ENCODE data around the gene ELANE. TPM values are rescaled to one million over a fixed set of nuclear protein-coding genes. Genes with fewer than 3 reads are reported as not detected.

Gene ELANE
- total RNA-seq, 3 donors from 2014 or later (not counting 1 experiment from before 2014, with no cell fraction given), result 1.7 to 1.8 TPM; not detected in 1

DNA sequence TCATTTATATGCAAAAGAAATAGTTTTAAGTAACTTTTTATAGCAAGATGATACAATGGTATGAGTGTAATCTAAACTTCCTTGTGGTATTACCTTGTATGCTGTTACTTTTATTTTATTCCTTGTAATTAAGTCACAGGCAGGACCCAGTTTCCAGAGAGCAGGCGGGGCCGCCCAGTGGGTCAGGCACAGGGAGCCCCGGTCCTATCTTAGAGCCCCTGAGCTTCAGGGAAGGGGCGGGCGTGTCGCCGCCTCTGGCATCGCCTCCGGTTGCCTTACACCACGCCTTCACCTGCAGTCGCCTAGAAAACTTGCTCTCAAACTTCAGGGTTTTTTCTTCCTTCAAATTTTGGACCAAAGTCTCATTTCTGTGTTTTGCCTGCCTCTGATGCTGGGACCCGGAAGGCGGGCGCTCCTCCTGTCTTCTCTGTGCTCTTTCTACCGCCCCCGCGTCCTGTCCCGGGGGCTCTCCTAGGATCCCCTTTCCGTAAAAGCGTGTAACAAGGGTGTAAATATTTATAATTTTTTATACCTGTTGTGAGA is 40.5 kb upstream of the ELANE start:
- Mint-ChIP-seq H3K9me3 (peaks cover 0 to 3% of the 10 kb centered on the region in 2 donors), H3K36me3 (peaks cover 8% of the 10 kb centered on the region), H3K4me3 (peak overlapping the region; percentile 1), H3K27me3 (ENCODE audit: low read depth in 2 of 2) (no peaks in the 10 kb centered on the region), H3K4me1 (peaks cover 6 to 14% of the 10 kb centered on the region in 2 donors), H3K27ac (peak overlapping the region in 1 of 2 donors; percentile 64)
- H3K36me3 ChIP-seq (ENCODE audit: control insufficient read depth, insufficient read depth, low read length), result peaks cover 52% of the 10 kb centered on the region
- intact Hi-C loops (cut with micrococcal nuclease), result no loop called here
- H3K4me3 ChIP-seq (ENCODE audit: low read length), result no peak overlapping the region
- no peaks in the 10 kb centered on the region for H3K4me1 ChIP-seq (ENCODE audit: control insufficient read depth, insufficient read depth, low read length)
- TF ChIP-seq, protein P1, sequence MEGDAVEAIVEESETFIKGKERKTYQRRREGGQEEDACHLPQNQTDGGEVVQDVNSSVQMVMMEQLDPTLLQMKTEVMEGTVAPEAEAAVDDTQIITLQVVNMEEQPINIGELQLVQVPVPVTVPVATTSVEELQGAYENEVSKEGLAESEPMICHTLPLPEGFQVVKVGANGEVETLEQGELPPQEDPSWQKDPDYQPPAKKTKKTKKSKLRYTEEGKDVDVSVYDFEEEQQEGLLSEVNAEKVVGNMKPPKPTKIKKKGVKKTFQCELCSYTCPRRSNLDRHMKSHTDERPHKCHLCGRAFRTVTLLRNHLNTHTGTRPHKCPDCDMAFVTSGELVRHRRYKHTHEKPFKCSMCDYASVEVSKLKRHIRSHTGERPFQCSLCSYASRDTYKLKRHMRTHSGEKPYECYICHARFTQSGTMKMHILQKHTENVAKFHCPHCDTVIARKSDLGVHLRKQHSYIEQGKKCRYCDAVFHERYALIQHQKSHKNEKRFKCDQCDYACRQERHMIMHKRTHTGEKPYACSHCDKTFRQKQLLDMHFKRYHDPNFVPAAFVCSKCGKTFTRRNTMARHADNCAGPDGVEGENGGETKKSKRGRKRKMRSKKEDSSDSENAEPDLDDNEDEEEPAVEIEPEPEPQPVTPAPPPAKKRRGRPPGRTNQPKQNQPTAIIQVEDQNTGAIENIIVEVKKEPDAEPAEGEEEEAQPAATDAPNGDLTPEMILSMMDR (IDR thresholded peaks at IDR 0.05), result no peak
- H3K27me3 ChIP-seq (ENCODE audit: control insufficient read depth, insufficient read depth, low read length), result no peaks in the 10 kb centered on the region
- DNase-seq (no peak), ATAC-seq (no peak)
- no peaks in the 10 kb centered on the region for H3K9me3 ChIP-seq (ENCODE audit: control insufficient read depth, insufficient read depth, low read length)
- H3K27ac ChIP-seq (ENCODE audit: low read length), result no peak overlapping the region
- WGBS (ENCODE audit: insufficient coverage), result 95% methylated on average over 19 of the region's 20 CpGs

DNA sequence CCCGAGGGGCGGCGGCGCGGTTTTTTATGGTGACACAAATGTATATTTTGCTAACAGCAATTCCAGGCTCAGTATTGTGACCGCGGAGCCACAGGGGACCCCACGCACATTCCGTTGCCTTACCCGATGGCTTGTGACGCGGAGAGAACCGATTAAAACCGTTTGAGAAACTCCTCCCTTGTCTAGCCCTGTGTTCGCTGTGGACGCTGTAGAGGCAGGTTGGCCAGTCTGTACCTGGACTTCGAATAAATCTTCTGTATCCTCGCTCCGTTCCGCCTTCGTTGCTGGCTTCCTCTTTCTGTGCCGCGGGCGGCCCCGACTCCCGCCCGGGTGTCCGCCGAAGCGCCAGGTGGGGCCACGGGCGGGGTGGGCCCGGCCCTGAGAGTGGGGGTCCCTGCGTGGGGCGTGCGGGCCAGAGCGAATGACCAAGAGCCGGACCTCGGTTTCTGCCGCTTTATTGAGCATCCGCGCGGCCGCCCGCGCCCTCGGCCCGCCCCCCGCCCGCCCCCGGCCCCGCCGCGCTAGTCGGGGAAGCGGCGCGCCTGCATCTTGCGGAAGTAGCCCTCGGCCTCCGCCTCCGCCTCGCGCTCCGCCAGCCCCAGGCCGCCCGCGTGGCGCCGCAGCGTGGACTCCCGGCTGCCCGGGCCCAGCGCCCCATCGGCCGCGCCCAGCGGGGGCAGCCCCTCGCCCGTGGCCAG is 39.9 kb upstream of the ELANE start:
- no peak overlapping the region for H3K4me3 ChIP-seq (ENCODE audit: low read length)
- no peak overlapping the region for H3K27ac ChIP-seq (ENCODE audit: low read length)
- H3K9me3 ChIP-seq (ENCODE audit: control insufficient read depth, insufficient read depth, low read length), result no peaks in the 10 kb centered on the region
- TF ChIP-seq, protein P1 (IDR thresholded peaks at IDR 0.05), result no peak
- H3K27ac Mint-ChIP-seq, result peak overlapping the region in 1 of 2 donors; percentile 64
- peak overlapping the region; percentile 1 for H3K4me3 Mint-ChIP-seq
- ATAC-seq, result peak in 1 of 3 donors; percentile 3
- peaks cover 0 to 4% of the 10 kb centered on the region in 2 donors for H3K9me3 Mint-ChIP-seq
- peaks cover 7% of the 10 kb centered on the region for H3K36me3 Mint-ChIP-seq
- no peaks in the 10 kb centered on the region for H3K27me3 Mint-ChIP-seq (ENCODE audit: low read depth in 2 of 2)
- peaks cover 6 to 19% of the 10 kb centered on the region in 2 donors for H3K4me1 Mint-ChIP-seq
- H3K36me3 ChIP-seq (ENCODE audit: control insufficient read depth, insufficient read depth, low read length), result peaks cover 46% of the 10 kb centered on the region
- WGBS (ENCODE audit: insufficient coverage), result 96% methylated on average over 80 of the region's 80 CpGs
- intact Hi-C loops (cut with micrococcal nuclease), result no loop called here
- no peaks in the 10 kb centered on the region for H3K4me1 ChIP-seq (ENCODE audit: control insufficient read depth, insufficient read depth, low read length)
- DNase-seq, result peak in 1 of 2 donors; percentile 31
- H3K27me3 ChIP-seq (ENCODE audit: control insufficient read depth, insufficient read depth, low read length), result no peaks in the 10 kb centered on the region

DNA sequence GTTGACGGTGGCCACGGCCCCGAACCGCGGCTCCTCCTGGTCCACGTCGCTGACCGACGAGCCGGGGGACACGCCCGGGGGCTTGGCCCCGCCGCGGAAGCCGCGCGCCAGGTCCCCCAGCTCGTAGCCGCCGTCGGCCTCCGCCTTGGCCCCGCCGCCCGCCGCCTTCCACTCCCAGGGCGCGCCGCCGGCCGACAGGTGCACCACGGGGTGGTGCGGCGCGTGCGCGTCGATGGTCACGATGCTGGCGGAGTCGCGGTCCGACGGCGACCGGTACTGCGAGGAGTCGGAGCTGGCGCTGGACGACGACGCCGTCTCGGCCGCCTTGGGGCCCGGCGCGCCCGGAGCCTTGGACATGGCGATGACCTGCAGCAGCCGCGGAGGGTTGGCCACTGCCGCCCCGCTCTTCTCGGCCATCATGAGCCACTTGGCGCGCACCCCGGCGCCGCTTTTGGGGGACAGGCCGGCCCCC is 39.3 kb upstream of the ELANE start:
- no peak for DNase-seq
- H3K9me3 ChIP-seq (ENCODE audit: control insufficient read depth, insufficient read depth, low read length), result no peaks in the 10 kb centered on the region
- Mint-ChIP-seq H3K4me1 (peaks cover under 1 to 14% of the 10 kb centered on the region in 2 donors), H3K27me3 (ENCODE audit: low read depth in 2 of 2) (no peaks in the 10 kb centered on the region), H3K4me3 (no peak overlapping the region), H3K9me3 (peaks cover 0 to 4% of the 10 kb centered on the region in 2 donors), H3K36me3 (peaks cover 1% of the 10 kb centered on the region), H3K27ac (no peak overlapping the region)
- H3K36me3 ChIP-seq (ENCODE audit: control insufficient read depth, insufficient read depth, low read length), result peaks cover 40% of the 10 kb centered on the region
- no peaks in the 10 kb centered on the region for H3K4me1 ChIP-seq (ENCODE audit: control insufficient read depth, insufficient read depth, low read length)
- H3K4me3 ChIP-seq (ENCODE audit: low read length), result no peak overlapping the region
- H3K27me3 ChIP-seq (ENCODE audit: control insufficient read depth, insufficient read depth, low read length), result no peaks in the 10 kb centered on the region
- ATAC-seq, result peak in 1 of 3 donors; percentile 14
- H3K27ac ChIP-seq (ENCODE audit: low read length), result no peak overlapping the region
- intact Hi-C loops (cut with micrococcal nuclease), result no loop called here
- TF ChIP-seq, protein P1 (IDR thresholded peaks at IDR 0.05), result no peak
- WGBS (ENCODE audit: insufficient coverage), result 97% methylated on average over 72 of the region's 72 CpGs

Data from natural killer cell (primary cell).